Measurements from ENCODE around the gene AOPEP. TPM values are rescaled to one million over a fixed set of nuclear protein-coding genes. Genes with fewer than 3 reads are reported as not detected.

The AOPEP gene
- total and polyA plus RNA-seq, 2 donors (not counting 1 experiment from before 2014, with no cell fraction given): 66.1 to 94.1 TPM

GRCh38 chr9:95009459-95009858 is 283.0 kb downstream of the AOPEP start:
- H3K27me3 ChIP-seq (ENCODE audit: control insufficient read depth, insufficient read depth, low read length): no peaks in the 10 kb centered on the region
- peaks cover 87% of the 10 kb centered on the region for H3K79me2 ChIP-seq (ENCODE audit: control insufficient read depth, insufficient read depth, low read length)
- H3K4me1 ChIP-seq (ENCODE audit: control insufficient read depth, extremely low read depth, insufficient read depth, low read length): peaks cover 4% of the 10 kb centered on the region
- no peaks in the 10 kb centered on the region for H4K20me1 ChIP-seq (ENCODE audit: control insufficient read depth, extremely low read depth, insufficient read depth, low read length)
- no peaks in the 10 kb centered on the region for H3K9me3 ChIP-seq (ENCODE audit: control insufficient read depth, insufficient read depth, low read depth, low read length)
- H3K4me2 ChIP-seq (ENCODE audit: extremely low read depth, insufficient read depth, low read length): peak overlapping the region; percentile 58
- peak in 1 of 2 donors; percentile 72 for DNase-seq (ENCODE audit: low read depth in 2 of 2)
- H3K9ac ChIP-seq (ENCODE audit: insufficient read depth, low read length): no peak overlapping the region
- H3K36me3 ChIP-seq (ENCODE audit: control insufficient read depth, insufficient read depth, low read length): no peaks in the 10 kb centered on the region
- no peak for TF ChIP-seq EZH2 (IDR thresholded peaks at IDR 0.05; ENCODE audit: low read length, missing control alignments)
- TF ChIP-seq, protein P1, sequence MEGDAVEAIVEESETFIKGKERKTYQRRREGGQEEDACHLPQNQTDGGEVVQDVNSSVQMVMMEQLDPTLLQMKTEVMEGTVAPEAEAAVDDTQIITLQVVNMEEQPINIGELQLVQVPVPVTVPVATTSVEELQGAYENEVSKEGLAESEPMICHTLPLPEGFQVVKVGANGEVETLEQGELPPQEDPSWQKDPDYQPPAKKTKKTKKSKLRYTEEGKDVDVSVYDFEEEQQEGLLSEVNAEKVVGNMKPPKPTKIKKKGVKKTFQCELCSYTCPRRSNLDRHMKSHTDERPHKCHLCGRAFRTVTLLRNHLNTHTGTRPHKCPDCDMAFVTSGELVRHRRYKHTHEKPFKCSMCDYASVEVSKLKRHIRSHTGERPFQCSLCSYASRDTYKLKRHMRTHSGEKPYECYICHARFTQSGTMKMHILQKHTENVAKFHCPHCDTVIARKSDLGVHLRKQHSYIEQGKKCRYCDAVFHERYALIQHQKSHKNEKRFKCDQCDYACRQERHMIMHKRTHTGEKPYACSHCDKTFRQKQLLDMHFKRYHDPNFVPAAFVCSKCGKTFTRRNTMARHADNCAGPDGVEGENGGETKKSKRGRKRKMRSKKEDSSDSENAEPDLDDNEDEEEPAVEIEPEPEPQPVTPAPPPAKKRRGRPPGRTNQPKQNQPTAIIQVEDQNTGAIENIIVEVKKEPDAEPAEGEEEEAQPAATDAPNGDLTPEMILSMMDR (conservative IDR thresholded peaks at IDR 0.05 in 1 of 2, IDR thresholded peaks at IDR 0.05 in 1 of 2; ENCODE audit: low read depth in 1 of 2, low read length in 2 of 2): no peak
- H3K27ac ChIP-seq (ENCODE audit: insufficient read depth, low read length): peak overlapping the region; percentile 38
- no peak overlapping the region for H2AFZ ChIP-seq (ENCODE audit: low read length)
- H3K4me3 ChIP-seq (replicated peaks in 1 of 4; ENCODE audit: control extremely low read depth in 1 of 4, insufficient read depth in 1 of 4, low read depth in 3 of 4, low read length in 4 of 4): no peak overlapping the region

- Histone ChIP-seq H3K27ac (ENCODE audit: insufficient read depth, low read length) (peak overlapping the region; percentile 30), H3K9ac (ENCODE audit: insufficient read depth, low read length) (no peak overlapping the region), H3K4me1 (ENCODE audit: control insufficient read depth, extremely low read depth, insufficient read depth, low read length) (peaks cover 6% of the 10 kb centered on the region), H2AFZ (ENCODE audit: low read length) (no peak overlapping the region), H3K36me3 (ENCODE audit: control insufficient read depth, insufficient read depth, low read length) (peaks cover under 1% of the 10 kb centered on the region), H3K9me3 (ENCODE audit: control insufficient read depth, insufficient read depth, low read depth, low read length) (no peaks in the 10 kb centered on the region), H3K4me2 (ENCODE audit: extremely low read depth, insufficient read depth, low read length) (no peak overlapping the region), H4K20me1 (ENCODE audit: control insufficient read depth, extremely low read depth, insufficient read depth, low read length) (no peaks in the 10 kb centered on the region), H3K79me2 (ENCODE audit: control insufficient read depth, insufficient read depth, low read length) (peaks cover 89% of the 10 kb centered on the region), H3K4me3 (replicated peaks in 1 of 4; ENCODE audit: control extremely low read depth in 1 of 4, insufficient read depth in 1 of 4, low read depth in 3 of 4, low read length in 4 of 4) (no peak overlapping the region), H3K27me3 (ENCODE audit: control insufficient read depth, insufficient read depth, low read length) (no peaks in the 10 kb centered on the region)
- DNase-seq (ENCODE audit: low read depth in 2 of 2): no peak
- TF ChIP-seq, protein P1 (conservative IDR thresholded peaks at IDR 0.05 in 1 of 2, IDR thresholded peaks at IDR 0.05 in 1 of 2; ENCODE audit: low read depth in 1 of 2, low read length in 2 of 2): no peak
- TF ChIP-seq EZH2 (IDR thresholded peaks at IDR 0.05; ENCODE audit: low read length, missing control alignments): no peak
These were observed 283.9 kb downstream of the AOPEP start for GRCh38 chr9:95010431-95010838.

GRCh38 chr9:95012035-95012708 is 285.7 kb downstream of the AOPEP start:
- Histone ChIP-seq H4K20me1 (ENCODE audit: control insufficient read depth, extremely low read depth, insufficient read depth, low read length) (no peaks in the 10 kb centered on the region), H3K9ac (ENCODE audit: insufficient read depth, low read length) (no peak overlapping the region), H3K9me3 (ENCODE audit: control insufficient read depth, insufficient read depth, low read depth, low read length) (no peaks in the 10 kb centered on the region), H2AFZ (ENCODE audit: low read length) (no peak overlapping the region), H3K4me3 (replicated peaks in 1 of 4; ENCODE audit: control extremely low read depth in 1 of 4, insufficient read depth in 1 of 4, low read depth in 3 of 4, low read length in 4 of 4) (peak overlapping the region in 1 of 4 experiments; percentile 4), H3K36me3 (ENCODE audit: control insufficient read depth, insufficient read depth, low read length) (peaks cover 2% of the 10 kb centered on the region), H3K4me2 (ENCODE audit: extremely low read depth, insufficient read depth, low read length) (peak overlapping the region; percentile 4), H3K27me3 (ENCODE audit: control insufficient read depth, insufficient read depth, low read length) (no peaks in the 10 kb centered on the region), H3K27ac (ENCODE audit: insufficient read depth, low read length) (no peak overlapping the region), H3K79me2 (ENCODE audit: control insufficient read depth, insufficient read depth, low read length) (peaks cover 74% of the 10 kb centered on the region), H3K4me1 (ENCODE audit: control insufficient read depth, extremely low read depth, insufficient read depth, low read length) (peaks cover 8% of the 10 kb centered on the region)
- TF ChIP-seq, protein P1 (conservative IDR thresholded peaks at IDR 0.05 in 1 of 2, IDR thresholded peaks at IDR 0.05 in 1 of 2; ENCODE audit: low read depth in 1 of 2, low read length in 2 of 2): no peak
- TF ChIP-seq EZH2 (IDR thresholded peaks at IDR 0.05; ENCODE audit: low read length, missing control alignments): no peak
- no peak for DNase-seq (ENCODE audit: low read depth in 2 of 2)
